ENCODE data around the gene LAIR1.

The LAIR1 gene

GRCh38 chr19:54380897-54381296 is 16.2 kb upstream of the LAIR1 start:
- Histone ChIP-seq H3K27ac (replicated peaks) (peak overlapping the region; percentile 25; the same call in 1 of the 2 replicates), H3K4me3 (replicated peaks; ENCODE audit: insufficient read depth, low read length) (no peak overlapping the region), H3K27me3 (ENCODE audit: insufficient read depth, poor library complexity, severe bottlenecking) (no peaks in the 10 kb centered on the region)
- no peak for DNase-seq (ENCODE audit: low read depth in 1 of 2, low spot score in 1 of 2)
- TF ChIP-seq REST (IDR thresholded peaks at IDR 0.05; ENCODE audit: insufficient replicate concordance, low read depth) (no peak), SPI1 (IDR thresholded peaks at IDR 0.05; ENCODE audit: borderline replicate concordance, low read depth) (no peak), CTCF (IDR thresholded peaks at IDR 0.05; ENCODE audit: insufficient read depth, low read length) (no peak), GABPA (IDR thresholded peaks at IDR 0.05; ENCODE audit: low read depth) (no peak)

GRCh38 chr19:54379187-54379678 is 14.5 kb upstream of the LAIR1 start:
- TF ChIP-seq CTCF (IDR thresholded peaks at IDR 0.05; ENCODE audit: insufficient read depth, low read length) (no peak), SPI1 (IDR thresholded peaks at IDR 0.05; ENCODE audit: borderline replicate concordance, low read depth) (no peak), REST (IDR thresholded peaks at IDR 0.05; ENCODE audit: insufficient replicate concordance, low read depth) (no peak), GABPA (IDR thresholded peaks at IDR 0.05; ENCODE audit: low read depth) (no peak), POLR2AphosphoS5 (IDR thresholded peaks at IDR 0.05; ENCODE audit: low read depth) (no peak)
- peak overlapping the region; percentile 97 for H3K27ac ChIP-seq (replicated peaks)

GRCh38 chr19:54376610-54377285 is 12.0 kb upstream of the LAIR1 start:
- H3K4me3 ChIP-seq (replicated peaks; ENCODE audit: insufficient read depth, low read length) = no peak overlapping the region
- H3K27me3 ChIP-seq (ENCODE audit: insufficient read depth, poor library complexity, severe bottlenecking) = no peaks in the 10 kb centered on the region
- H3K27ac ChIP-seq (replicated peaks) = peak overlapping the region; percentile 97
- DNase-seq (ENCODE audit: low read depth in 1 of 2, low spot score in 1 of 2) = no peak
- TF ChIP-seq GABPA (IDR thresholded peaks at IDR 0.05; ENCODE audit: low read depth) (no peak), CTCF (IDR thresholded peaks at IDR 0.05; ENCODE audit: insufficient read depth, low read length) (no peak), REST (IDR thresholded peaks at IDR 0.05; ENCODE audit: insufficient replicate concordance, low read depth) (no peak), SPI1 (IDR thresholded peaks at IDR 0.05; ENCODE audit: borderline replicate concordance, low read depth) (no peak), POLR2AphosphoS5 (IDR thresholded peaks at IDR 0.05; ENCODE audit: low read depth) (no peak)

More at GRCh38 chr19:54379187-54379678, 14.5 kb upstream of the LAIR1 start:
- H3K27me3 ChIP-seq (ENCODE audit: insufficient read depth, poor library complexity, severe bottlenecking) = no peaks in the 10 kb centered on the region
- no peak overlapping the region for H3K4me3 ChIP-seq (replicated peaks; ENCODE audit: insufficient read depth, low read length)
- DNase-seq (ENCODE audit: low read depth in 1 of 2, low spot score in 1 of 2) = no peak

Measured in HL-60 (cell line).